ENCODE results near the gene POLR2J.
"Not testable (repeated sequence)": the region's sequence is repeated elsewhere in the genome, so short reads cannot be mapped to it uniquely, and the experiment has no call there.

POLR2J gene

GRCh38 chr7:102496861-102497260, 18.1 kb upstream of the POLR2J start:
- not testable (repeated sequence) for H3K27ac ChIP-seq, H3K4me3 ChIP-seq

GRCh38 chr7:102494473-102495149, 15.9 kb upstream of the POLR2J start:
- H3K27ac ChIP-seq, H3K4me3 ChIP-seq: not testable (repeated sequence)

- not testable (repeated sequence) for H3K4me3 ChIP-seq
- peak overlapping the region in 1 of 21 experiments; percentile 51 for H3K27ac ChIP-seq
Observed at GRCh38 chr7:102494026-102494425, 15.3 kb upstream of the POLR2J start.

GRCh38 chr7:102493220-102493935, 14.7 kb upstream of the POLR2J start:
- not testable (repeated sequence) for H3K4me3 ChIP-seq, H3K27ac ChIP-seq

- not testable (repeated sequence) for H3K4me3 ChIP-seq, H3K27ac ChIP-seq
Observed at GRCh38 chr7:102490529-102491075, 11.9 kb upstream of the POLR2J start.

- not testable (repeated sequence) for H3K4me3 ChIP-seq
Observed at GRCh38 chr7:102484317-102484716, 5.6 kb upstream of the POLR2J start.

GRCh38 chr7:102481962-102482361, 3.2 kb upstream of the POLR2J start:
- not testable (repeated sequence) for H3K4me3 ChIP-seq, H3K27ac ChIP-seq

More at GRCh38 chr7:102484317-102484716, 5.6 kb upstream of the POLR2J start:
- H3K27ac ChIP-seq = not testable (repeated sequence)

GRCh38 chr7:102479982-102480637, 1.4 kb upstream of the POLR2J start:
- not testable (repeated sequence) for H3K27ac ChIP-seq, H3K4me3 ChIP-seq

GRCh38 chr7:102479209-102479584, 475 bp upstream of the POLR2J start:
- H3K27ac ChIP-seq = not testable (repeated sequence)
- peak overlapping the region in 1 of 7 experiments; percentile 33 for H3K4me3 ChIP-seq

GRCh38 chr7:102474736-102475435, 3.8 kb downstream of the POLR2J start:
- not testable (repeated sequence) for H3K4me3 ChIP-seq, H3K27ac ChIP-seq

GRCh38 chr7:102474116-102474515, 4.6 kb downstream of the POLR2J start:
- H3K27ac ChIP-seq, H3K4me3 ChIP-seq: not testable (repeated sequence)

GRCh38 chr7:102473271-102473991, 5.3 kb downstream of the POLR2J start:
- H3K4me3 ChIP-seq = no peak overlapping the region
- no peak overlapping the region for H3K27ac ChIP-seq

GRCh38 chr7:102472126-102473041, 6.3 kb downstream of the POLR2J start:
- H3K4me3 ChIP-seq = no peak overlapping the region
- no peak overlapping the region for H3K27ac ChIP-seq

GRCh38 chr7:102471791-102472125, 7.0 kb downstream of the POLR2J start:
- Histone ChIP-seq H3K27ac (no peak overlapping the region), H3K4me3 (no peak overlapping the region)

- Histone ChIP-seq H3K27ac (no peak overlapping the region), H3K4me3 (no peak overlapping the region)
Observed at GRCh38 chr7:102469972-102470825, 8.5 kb downstream of the POLR2J start.

- no peak overlapping the region for H3K27ac ChIP-seq
- H3K4me3 ChIP-seq = no peak overlapping the region
Observed at GRCh38 chr7:102469351-102469971, 9.3 kb downstream of the POLR2J start.
